GM23248 (cell line): ENCODE data around the gene RPN2. TPM values are rescaled to one million over a fixed set of nuclear protein-coding genes. Genes with fewer than 3 reads are reported as not detected.

ENCODE experiments used
- DNase-seq: peaks from one replicate; pipeline ENCODE4 v3.0.0-alpha.2; 2015
- H2AFZ ChIP-seq: fragments of 200-600 bp; sonication (generic); 2 replicates; pipeline ENCODE4 v1.6.1; 2016; ENCODE audit warnings: antibody characterized with exemption
- H3F3A ChIP-seq: fragments of 200-600 bp; sonication (generic); 2 replicates; pipeline ENCODE4 v1.6.1; 2016; ENCODE audit warnings: mild to moderate bottlenecking, antibody characterized with exemption, mixed run types; ENCODE audit not compliant: insufficient read depth
- H3K27ac ChIP-seq: fragments of 200-600 bp; sonication (generic); 2 replicates; pipeline ENCODE4 v1.5.1; 2016; ENCODE audit warnings: mild to moderate bottlenecking
- H3K27me3 ChIP-seq: fragments of 200-600 bp; sonication (generic); replicated peaks from 2 replicates; pipeline ENCODE4 v1.6.1; 2016; ENCODE audit warnings: mild to moderate bottlenecking; ENCODE audit not compliant: insufficient read depth
- H3K36me3 ChIP-seq: fragments of 200-600 bp; sonication (generic); 2 replicates; pipeline ENCODE4 v1.6.1; 2016; ENCODE audit warnings: low read depth, mild to moderate bottlenecking
- H3K4me1 ChIP-seq: fragments of 200-600 bp; sonication (generic); 2 replicates; pipeline ENCODE4 v1.6.1; 2016; ENCODE audit warnings: mild to moderate bottlenecking; ENCODE audit not compliant: insufficient read depth
- H3K4me2 ChIP-seq: fragments of 200-600 bp; sonication (generic); one replicate; pipeline ENCODE4 v1.6.1; 2016; ENCODE audit warnings: mild to moderate bottlenecking; ENCODE audit not compliant: unreplicated experiment
- H3K4me3 ChIP-seq: fragments of 200-600 bp; sonication (generic); 2 replicates; pipeline ENCODE4 v1.5.1; 2016; ENCODE audit warnings: mild to moderate bottlenecking
- H3K79me2 ChIP-seq: fragments of 200-600 bp; sonication (generic); 2 replicates; pipeline ENCODE4 v1.6.1; 2016; ENCODE audit warnings: mild to moderate bottlenecking; ENCODE audit not compliant: insufficient read depth
- H3K9ac ChIP-seq: fragments of 200-600 bp; sonication (generic); 2 replicates; pipeline ENCODE4 v1.6.1; 2016; ENCODE audit warnings: mild to moderate bottlenecking
- H3K9me2 ChIP-seq: fragments of 200-600 bp; sonication (generic); 2 replicates; pipeline ENCODE4 v1.6.1; 2016; ENCODE audit warnings: mixed run types, mild to moderate bottlenecking, moderate library complexity; ENCODE audit not compliant: insufficient read depth
- H3K9me3 ChIP-seq: fragments of 200-600 bp; sonication (generic); one replicate; pipeline ENCODE4 v1.6.1; 2017; ENCODE audit warnings: low read depth
- H4K20me1 ChIP-seq: fragments of 200-600 bp; sonication (generic); 2 replicates; pipeline ENCODE4 v1.6.0; 2016; ENCODE audit not compliant: insufficient read depth
- EZH2 ChIP-seq: fragments of 200-600 bp; sonication (generic); IDR thresholded peaks from 2 replicates; pipeline ENCODE4 v1.6.1; 2018; ENCODE audit warnings: antibody characterized with exemption, mild to moderate bottlenecking; ENCODE audit not compliant: insufficient read depth, poor library complexity, severe bottlenecking
- EZH2phosphoT487 ChIP-seq: fragments of 200-600 bp; sonication (generic); IDR thresholded peaks from 2 replicates; pipeline ENCODE4 v1.6.1; 2018; ENCODE audit warnings: antibody characterized with exemption, moderate library complexity, mild to moderate bottlenecking, low read depth; ENCODE audit not compliant: insufficient read depth
- WGBS, 2 experiments: methylation state at CpG; one replicate each; pipeline ENCODE4 v1.1.6; 2015 to 2017; ENCODE audit warnings: low lambda C conversion rate in 2 of 2, low coverage in 1 of 2; ENCODE audit errors: missing lambda C conversion rate in 2 of 2; 5-methylcytosine and 5-hydroxymethylcytosine counted together
- in situ Hi-C: fragments of 300-500 bp; cut with MboI; formaldehyde crosslinking; loops from 2 replicates; pipeline ENCODE4 v1.15.0; 2020
- polyA plus RNA-seq: library from polyadenylated mRNA; unstranded; fragments of >200 nt; fragmentation: Nextera tagmentation; extraction: Ambion mirVana; gene quantifications from 2 replicates; pipeline ENCODE4 v1.2.1, GENCODE V29; 2016
- total RNA-seq: library from RNA; depleted of rRNA; stranded (reverse); fragments of >200 nt; shearing (Covaris generic); gene quantifications from 2 replicates; pipeline ENCODE4 v1.2.3, GENCODE V29; 2014

RPN2 gene
- total and polyA plus RNA-seq, 2 experiments from 2014 or later, result 368 to 379 TPM

GRCh38 chr20:37265152-37265551, 86.0 kb downstream of the RPN2 start:
- H3K4me2 ChIP-seq, result no peak overlapping the region
- peaks cover 37% of the 10 kb centered on the region; the same call in 1 of the 2 replicates for H3K27me3 ChIP-seq
- no peak overlapping the region for H2AFZ ChIP-seq
- no peaks in the 10 kb centered on the region for H3F3A ChIP-seq
- no peak overlapping the region for H3K4me3 ChIP-seq
- no peak for DNase-seq
- 94% methylated on average over 4 of the region's 4 CpGs for WGBS, 2 experiments
- H3K4me1 ChIP-seq, result no peaks in the 10 kb centered on the region
- no peak overlapping the region for H3K27ac ChIP-seq
- no peaks in the 10 kb centered on the region for H3K9me2 ChIP-seq
- TF ChIP-seq EZH2 (no peak), EZH2phosphoT487 (no peak)
- H3K9me3 ChIP-seq, result no peaks in the 10 kb centered on the region
- no peaks in the 10 kb centered on the region for H3K79me2 ChIP-seq
- in situ Hi-C loops, result loop anchor here (25.0 kb wide), 1 partner anchor 722 kb away; no protein-coding TSS in a partner anchor
- no peaks in the 10 kb centered on the region for H3K36me3 ChIP-seq
- H4K20me1 ChIP-seq, result no peaks in the 10 kb centered on the region
- H3K9ac ChIP-seq, result no peak overlapping the region

DNA sequence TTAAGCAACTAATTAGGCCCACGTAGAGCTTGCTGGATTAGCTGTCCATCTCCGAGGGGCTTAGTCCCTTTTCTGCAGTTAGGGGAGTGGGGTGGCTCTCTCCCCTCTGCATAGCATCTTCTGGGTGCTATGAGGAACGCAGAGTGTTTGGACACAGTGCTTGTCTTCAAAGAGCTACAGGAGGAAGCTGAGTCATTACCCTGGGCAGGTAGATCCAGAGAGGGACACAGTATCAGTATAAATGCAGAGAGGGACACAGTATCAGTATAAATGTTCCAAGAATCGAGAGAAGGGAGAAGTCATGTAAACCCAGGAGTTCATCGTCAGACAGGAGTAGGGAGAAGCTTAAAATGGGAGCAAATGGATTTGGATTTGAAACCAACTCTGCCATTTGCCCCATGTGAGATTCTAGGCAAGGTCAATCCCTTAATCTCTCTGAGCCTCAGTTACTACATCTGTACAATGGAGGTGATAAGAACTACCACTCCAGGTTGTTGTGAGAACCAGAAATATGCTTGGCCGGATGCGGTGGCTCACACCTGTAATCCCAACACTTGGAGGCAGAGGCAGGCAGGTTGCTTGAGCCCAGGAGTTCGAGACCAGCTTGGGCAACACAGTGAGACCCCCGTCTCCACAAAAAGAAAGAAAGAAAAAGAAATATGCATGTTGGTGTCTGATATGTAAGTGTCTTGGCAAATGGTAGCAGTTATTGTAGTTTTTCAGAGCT, 88.0 kb downstream of the RPN2 start:
- no peak overlapping the region for H3K4me3 ChIP-seq
- no peaks in the 10 kb centered on the region for H4K20me1 ChIP-seq
- no peaks in the 10 kb centered on the region for H3K9me3 ChIP-seq
- H3K4me2 ChIP-seq, result no peak overlapping the region
- no peaks in the 10 kb centered on the region for H3F3A ChIP-seq
- no peak for DNase-seq
- TF ChIP-seq EZH2 (no peak), EZH2phosphoT487 (no peak)
- H3K4me1 ChIP-seq, result no peaks in the 10 kb centered on the region
- H3K27me3 ChIP-seq, result peaks cover 18% of the 10 kb centered on the region; the same call in 1 of the 2 replicates
- no peaks in the 10 kb centered on the region for H3K79me2 ChIP-seq
- H3K9me2 ChIP-seq, result no peaks in the 10 kb centered on the region
- WGBS, 2 experiments, result 60 to 62% methylated on average over 9 of the region's 9 CpGs
- in situ Hi-C loops, result loop anchor here (25.0 kb wide), 1 partner anchor 720 kb away; no protein-coding TSS in a partner anchor
- H3K9ac ChIP-seq, result no peak overlapping the region
- H3K36me3 ChIP-seq, result no peaks in the 10 kb centered on the region
- H2AFZ ChIP-seq, result no peak overlapping the region
- H3K27ac ChIP-seq, result no peak overlapping the region

- in situ Hi-C loops, result loop anchor here (25.0 kb wide), 1 partner anchor 720 kb away; no protein-coding TSS in a partner anchor
- TF ChIP-seq EZH2 (no peak), EZH2phosphoT487 (no peak)
Observed at GRCh38 chr20:37267667-37268313, 88.7 kb downstream of the RPN2 start.

GRCh38 chr20:37270576-37271420, 91.7 kb downstream of the RPN2 start:
- Histone ChIP-seq H3K4me3 (no peak overlapping the region), H3K9me2 (no peaks in the 10 kb centered on the region), H3K4me1 (no peaks in the 10 kb centered on the region), H3K9ac (no peak overlapping the region), H3K79me2 (no peaks in the 10 kb centered on the region), H3K27ac (no peak overlapping the region), H3K27me3 (0 out of 2 replicates have a peak, but pooled peaks cover 3% of the 10 kb centered on the region), H3F3A (no peaks in the 10 kb centered on the region), H2AFZ (no peak overlapping the region), H4K20me1 (no peaks in the 10 kb centered on the region), H3K9me3 (no peaks in the 10 kb centered on the region), H3K4me2 (no peak overlapping the region), H3K36me3 (no peaks in the 10 kb centered on the region)
- TF ChIP-seq EZH2 (no peak), EZH2phosphoT487 (no peak)
- DNase-seq, result no peak
- 85 to 88% methylated on average over 12 of the region's 12 CpGs for WGBS, 2 experiments
- in situ Hi-C loops, result loop anchor here (5.0 to 25.0 kb wide), 2 partner anchors 262 to 717 kb away; no protein-coding TSS in a partner anchor

More at GRCh38 chr20:37267667-37268313, 88.7 kb downstream of the RPN2 start:
- Histone ChIP-seq H3K9me3 (no peaks in the 10 kb centered on the region), H3F3A (no peaks in the 10 kb centered on the region), H3K4me3 (no peak overlapping the region), H2AFZ (no peak overlapping the region), H3K79me2 (no peaks in the 10 kb centered on the region), H3K4me1 (no peaks in the 10 kb centered on the region), H3K9ac (no peak overlapping the region), H3K27me3 (0 out of 2 replicates have a peak, but pooled peaks cover 12% of the 10 kb centered on the region), H3K36me3 (no peaks in the 10 kb centered on the region), H3K27ac (no peak overlapping the region), H3K4me2 (no peak overlapping the region), H3K9me2 (no peaks in the 10 kb centered on the region), H4K20me1 (no peaks in the 10 kb centered on the region)
- DNase-seq, result no peak
- WGBS, 2 experiments, result 63 to 64% methylated on average over 15 of the region's 15 CpGs
